ENCODE measurements around the gene SNAPC2.

SNAPC2 gene

DNA sequence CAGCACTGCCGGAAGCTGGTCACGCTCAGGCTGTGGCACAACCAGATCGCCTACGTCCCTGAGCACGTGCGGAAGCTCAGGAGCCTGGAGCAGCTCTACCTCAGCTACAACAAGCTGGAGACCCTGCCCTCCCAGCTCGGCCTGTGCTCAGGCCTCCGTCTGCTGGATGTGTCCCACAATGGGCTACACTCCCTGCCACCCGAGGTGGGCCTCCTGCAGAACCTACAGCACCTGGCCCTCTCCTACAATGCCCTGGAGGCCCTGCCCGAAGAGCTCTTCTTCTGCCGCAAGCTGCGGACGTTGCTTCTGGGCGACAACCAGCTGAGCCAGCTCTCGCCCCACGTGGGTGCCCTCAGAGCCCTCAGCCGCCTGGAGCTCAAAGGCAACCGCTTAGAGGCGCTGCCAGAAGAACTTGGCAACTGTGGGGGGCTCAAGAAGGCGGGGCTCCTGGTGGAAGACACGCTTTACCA, 19.7 kb upstream of the SNAPC2 start:
- peaks cover 8% of the 10 kb centered on the region for H3K27me3 Mint-ChIP-seq
- ATAC-seq (ENCODE audit: low read depth) (no peak), DNase-seq (ENCODE audit: low spot score in 2 of 2) (no peak)
- no peak overlapping the region for H3K4me3 Mint-ChIP-seq
- H3K4me1 Mint-ChIP-seq: peaks cover 17% of the 10 kb centered on the region
- peaks cover 1% of the 10 kb centered on the region for H3K36me3 Mint-ChIP-seq
- no peaks in the 10 kb centered on the region for H3K9me3 Mint-ChIP-seq
- H3K27ac Mint-ChIP-seq: no peak overlapping the region

DNA sequence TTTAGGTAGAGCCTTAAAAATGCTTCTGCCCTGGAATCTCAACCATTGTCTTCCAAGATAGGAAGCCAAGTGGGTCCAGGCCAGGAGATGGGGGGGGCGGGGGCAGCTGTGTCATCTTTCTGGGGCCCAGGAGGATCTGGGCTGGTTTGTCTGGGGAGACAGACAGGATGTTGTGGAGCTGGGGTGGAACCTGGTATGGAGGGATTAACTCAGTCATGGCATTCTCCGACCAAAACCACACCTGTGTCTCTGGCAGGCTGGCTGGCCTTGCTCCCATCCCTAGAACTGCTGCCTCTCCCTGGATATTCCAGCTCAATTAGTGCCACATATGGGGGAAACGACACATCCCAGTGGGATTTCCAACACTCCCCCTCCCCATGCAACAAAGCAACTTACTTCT, 19.2 kb upstream of the SNAPC2 start:
- H3K4me3 Mint-ChIP-seq: no peak overlapping the region
- no peak for ATAC-seq (ENCODE audit: low read depth)
- H3K27ac Mint-ChIP-seq: no peak overlapping the region
- DNase-seq (ENCODE audit: low spot score in 2 of 2): no peak
- peaks cover 5% of the 10 kb centered on the region for H3K36me3 Mint-ChIP-seq
- H3K9me3 Mint-ChIP-seq: no peaks in the 10 kb centered on the region
- peaks cover 22% of the 10 kb centered on the region for H3K4me1 Mint-ChIP-seq
- peaks cover 6% of the 10 kb centered on the region for H3K27me3 Mint-ChIP-seq

DNA sequence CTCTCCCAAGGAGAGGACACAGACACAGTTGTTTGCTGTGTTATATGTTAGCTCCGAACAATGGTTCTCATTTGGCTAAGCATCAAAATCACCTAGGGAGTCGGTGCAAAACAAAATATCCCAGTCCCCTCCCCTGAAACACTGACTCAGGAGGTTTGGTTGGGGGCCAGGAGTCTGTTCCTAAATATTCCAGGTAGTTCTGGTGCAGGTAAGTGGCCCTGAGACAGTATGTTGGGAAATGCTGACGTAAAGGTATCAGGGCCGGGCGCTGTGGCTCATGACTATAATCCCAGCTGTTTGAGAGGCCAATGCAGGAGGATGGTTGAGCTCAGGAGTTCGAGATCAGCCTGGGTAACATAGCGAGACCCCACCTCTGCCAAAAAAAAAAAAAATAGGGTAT, 18.8 kb upstream of the SNAPC2 start:
- Mint-ChIP-seq H3K36me3 (peaks cover 7% of the 10 kb centered on the region), H3K4me3 (no peak overlapping the region), H3K27ac (no peak overlapping the region), H3K27me3 (peaks cover 6% of the 10 kb centered on the region), H3K9me3 (no peaks in the 10 kb centered on the region), H3K4me1 (peaks cover 24% of the 10 kb centered on the region)
- ATAC-seq (ENCODE audit: low read depth) (no peak), DNase-seq (ENCODE audit: low spot score in 2 of 2) (no peak)

DNA sequence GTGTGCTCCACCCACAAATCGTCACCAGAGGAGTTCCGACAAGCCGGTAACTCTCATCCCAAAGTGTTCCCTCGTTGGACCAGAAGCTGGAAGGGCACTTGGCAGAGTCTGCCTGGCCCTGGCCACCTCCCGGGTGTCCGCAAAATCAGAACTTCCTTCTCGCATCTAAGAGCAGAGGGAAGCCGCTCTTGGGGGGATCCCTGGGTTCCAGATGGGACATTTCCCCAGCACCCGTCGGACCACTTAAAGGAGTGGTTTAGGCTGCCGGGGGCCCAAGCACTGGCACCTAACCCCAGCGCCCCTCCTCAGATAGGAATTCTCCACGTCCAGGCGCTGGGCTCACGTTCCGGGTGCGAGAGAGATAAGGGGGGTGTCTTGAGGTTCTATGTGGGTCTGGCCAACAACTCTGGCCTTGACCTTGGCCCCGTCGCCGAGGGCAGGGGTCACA, 17.3 kb upstream of the SNAPC2 start:
- DNase-seq (ENCODE audit: low spot score in 2 of 2) (no peak), ATAC-seq (ENCODE audit: low read depth) (no peak)
- H3K27me3 Mint-ChIP-seq: peaks cover 3% of the 10 kb centered on the region
- peaks cover 29% of the 10 kb centered on the region for H3K4me1 Mint-ChIP-seq
- no peaks in the 10 kb centered on the region for H3K9me3 Mint-ChIP-seq
- peak overlapping the region; percentile 94 for H3K27ac Mint-ChIP-seq
- peak overlapping the region; percentile 85 for H3K4me3 Mint-ChIP-seq
- H3K36me3 Mint-ChIP-seq: peaks cover 7% of the 10 kb centered on the region

DNA sequence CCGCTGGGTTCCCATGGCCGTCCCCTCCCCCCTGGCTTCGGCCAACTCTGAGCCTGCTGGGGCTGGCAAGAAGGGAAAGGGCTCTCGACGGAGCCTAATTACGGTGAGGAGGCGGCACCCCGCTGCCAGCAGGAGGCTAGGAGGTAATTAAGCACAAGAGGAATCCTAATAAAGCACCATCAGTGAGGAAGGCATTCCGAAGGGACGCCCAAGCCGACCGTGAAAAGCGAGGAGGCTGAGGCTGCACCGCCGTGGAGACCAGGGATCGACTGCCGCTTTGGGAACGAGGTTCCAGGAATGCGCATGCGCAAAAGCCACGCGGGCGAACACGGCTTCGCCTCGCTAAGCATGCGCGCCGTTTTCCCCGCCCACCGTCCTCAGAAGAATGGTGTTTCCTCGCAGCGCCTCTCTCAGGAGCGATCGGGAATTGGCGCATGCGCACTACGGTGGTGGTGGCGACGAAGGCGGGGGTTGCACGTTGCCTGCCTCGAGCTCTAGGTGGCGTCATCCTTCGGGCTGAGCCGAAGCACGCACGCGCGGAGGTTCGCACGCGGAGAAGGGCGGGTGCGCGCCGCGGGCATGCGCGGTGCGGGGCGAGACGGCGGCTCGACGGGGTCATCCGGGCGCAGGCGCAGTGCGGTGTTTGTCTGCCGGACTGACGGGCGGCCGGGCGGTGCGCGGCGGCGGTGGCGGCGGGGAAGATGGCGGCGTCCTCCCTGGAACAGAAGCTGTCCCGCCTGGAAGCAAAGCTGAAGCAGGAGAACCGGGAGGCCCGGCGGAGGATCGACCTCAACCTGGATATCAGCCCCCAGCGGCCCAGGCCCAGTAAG, 16.7 kb upstream of the SNAPC2 start, which contains the start of gene MAP2K7:
Gene MAP2K7 (plus strand): TSS at position 634 of the 830 bp plus-strand sequence. CDS start 68 bp downstream, at position 702.
- Mint-ChIP-seq H3K36me3 (peaks cover 7% of the 10 kb centered on the region), H3K9me3 (no peaks in the 10 kb centered on the region), H3K27ac (peak within 1 kb of the TSS; percentile 94), H3K4me3 (peak within 1 kb of the TSS; percentile 93), H3K4me1 (peaks cover 29% of the 10 kb centered on the region), H3K27me3 (peaks cover 2% of the 10 kb centered on the region)
- ATAC-seq (ENCODE audit: low read depth) (peak; percentile 74), DNase-seq (ENCODE audit: low spot score in 2 of 2) (peak; percentile 99 to 100)

DNA sequence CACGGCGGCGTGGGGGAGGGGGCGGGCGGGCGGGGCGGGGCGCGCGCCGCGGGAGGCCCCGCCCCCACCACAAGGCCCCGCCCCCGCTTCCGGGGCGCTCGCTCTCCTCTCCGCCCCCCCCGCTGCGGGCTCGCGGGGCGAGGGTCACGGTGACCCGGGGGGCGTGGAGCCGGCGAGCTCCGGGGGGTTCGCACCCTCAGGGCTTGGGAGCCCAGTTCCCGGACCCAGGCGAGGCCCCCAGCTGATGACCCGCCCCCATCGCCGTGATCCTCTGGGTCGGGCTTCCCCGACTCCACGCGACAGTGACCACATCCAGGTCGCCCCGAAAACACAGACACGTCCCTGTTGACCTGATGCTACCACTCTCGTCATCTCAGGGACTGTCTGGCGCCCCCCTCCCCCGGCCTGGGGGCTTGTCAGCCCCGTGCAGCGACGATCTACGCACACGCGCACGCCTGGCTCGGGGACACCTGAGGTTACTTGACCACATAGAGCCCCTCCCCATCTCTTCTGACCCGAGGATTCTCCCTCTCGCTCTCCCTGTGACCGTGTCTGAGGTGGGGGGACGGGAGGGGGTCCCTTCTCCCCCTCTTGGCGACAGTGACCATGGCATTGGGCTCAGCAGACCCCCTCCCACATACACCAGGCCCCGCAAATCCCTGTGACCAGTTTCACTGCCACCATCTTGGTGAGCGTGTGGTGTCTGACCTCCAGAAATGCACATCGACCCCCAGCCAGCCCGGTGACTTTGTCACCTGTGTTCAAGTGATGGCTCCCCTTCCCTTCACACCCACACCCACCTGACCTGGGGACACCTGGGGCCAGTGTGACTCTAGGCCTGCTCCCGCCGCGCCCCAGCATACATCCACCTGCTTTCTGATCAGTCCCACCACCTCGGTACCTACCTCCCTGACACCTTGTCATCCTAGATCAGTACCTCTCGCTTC, 15.8 kb upstream of the SNAPC2 start:
- H3K9me3 Mint-ChIP-seq: no peaks in the 10 kb centered on the region
- peaks cover 7% of the 10 kb centered on the region for H3K36me3 Mint-ChIP-seq
- H3K4me3 Mint-ChIP-seq: peak overlapping the region; percentile 93
- peaks cover 29% of the 10 kb centered on the region for H3K4me1 Mint-ChIP-seq
- H3K27ac Mint-ChIP-seq: peak overlapping the region; percentile 94
- DNase-seq (ENCODE audit: low spot score in 2 of 2) (peak; percentile 71 to 82), ATAC-seq (ENCODE audit: low read depth) (peak; percentile 57)
- peaks cover under 1% of the 10 kb centered on the region for H3K27me3 Mint-ChIP-seq

DNA sequence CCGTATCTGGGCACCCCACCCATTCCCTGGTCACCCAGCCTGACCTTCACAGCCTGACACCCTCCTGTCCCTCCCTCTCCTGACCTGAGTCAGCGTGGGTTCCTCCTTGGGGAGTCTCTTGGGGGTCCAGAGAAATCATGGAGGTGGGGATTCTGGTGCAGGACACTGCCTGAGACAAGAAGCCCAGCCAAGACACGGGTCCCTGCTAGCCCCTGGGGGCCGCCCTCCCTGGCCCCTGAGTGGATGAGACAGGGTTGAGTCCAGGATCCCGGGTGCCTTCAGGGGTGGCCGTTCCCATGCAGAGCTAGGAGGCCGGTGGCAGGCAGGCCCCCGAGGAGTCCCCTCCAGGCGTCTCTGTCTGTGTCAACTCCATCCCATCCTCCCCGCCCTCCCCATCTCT, 14.9 kb upstream of the SNAPC2 start:
- Mint-ChIP-seq H3K9me3 (no peaks in the 10 kb centered on the region), H3K4me1 (peaks cover 29% of the 10 kb centered on the region), H3K36me3 (peaks cover 7% of the 10 kb centered on the region), H3K4me3 (peak overlapping the region; percentile 93), H3K27ac (peak overlapping the region; percentile 94), H3K27me3 (no peaks in the 10 kb centered on the region)
- ATAC-seq (ENCODE audit: low read depth) (no peak), DNase-seq (ENCODE audit: low spot score in 2 of 2) (no peak)

DNA sequence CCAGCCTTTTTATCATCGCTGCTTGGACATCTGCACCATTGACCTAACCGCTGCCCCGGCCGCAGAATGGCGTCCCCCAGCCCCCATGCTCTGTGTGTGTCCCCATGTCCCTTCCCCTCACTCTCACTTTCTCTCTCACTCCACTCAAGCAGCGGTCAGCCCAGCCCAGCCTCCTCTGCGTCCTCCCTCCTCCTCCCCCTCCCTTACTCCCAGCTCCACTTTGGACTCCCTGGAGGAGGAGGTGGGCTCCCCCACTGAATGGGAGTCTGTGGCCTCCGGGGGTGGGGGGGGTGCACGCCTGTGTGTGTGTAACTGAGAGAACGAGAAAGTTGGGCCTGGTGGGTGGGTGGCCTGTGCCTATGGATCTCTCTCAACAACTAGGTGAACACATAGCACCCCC, 14.3 kb upstream of the SNAPC2 start:
- DNase-seq (ENCODE audit: low spot score in 2 of 2) (no peak), ATAC-seq (ENCODE audit: low read depth) (no peak)
- H3K27ac Mint-ChIP-seq: peak overlapping the region; percentile 94
- H3K9me3 Mint-ChIP-seq: no peaks in the 10 kb centered on the region
- H3K27me3 Mint-ChIP-seq: no peaks in the 10 kb centered on the region
- peak overlapping the region; percentile 73 for H3K4me3 Mint-ChIP-seq
- peaks cover 12% of the 10 kb centered on the region for H3K36me3 Mint-ChIP-seq
- peaks cover 29% of the 10 kb centered on the region for H3K4me1 Mint-ChIP-seq

DNA sequence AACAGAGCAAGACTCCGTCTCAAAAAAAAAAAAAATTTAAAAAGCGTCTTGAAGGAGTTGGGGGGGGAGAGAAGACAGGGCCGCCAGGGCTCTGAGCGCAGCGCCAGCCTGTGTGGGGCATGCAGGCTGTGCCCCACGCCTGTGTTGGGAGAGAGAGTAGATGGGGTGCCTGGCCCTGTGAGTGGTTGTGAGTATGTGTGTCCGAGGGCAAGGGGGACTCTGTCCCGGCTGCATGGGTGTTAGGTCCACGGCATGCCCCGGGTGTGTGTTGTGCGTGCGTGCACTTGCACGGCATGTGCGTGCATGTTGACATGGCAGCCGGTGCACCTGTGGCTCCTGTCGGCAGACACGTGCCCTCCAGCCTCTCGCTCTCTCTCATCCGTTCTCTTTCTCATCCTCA, 13.0 kb upstream of the SNAPC2 start:
- Mint-ChIP-seq H3K27ac (peak overlapping the region; percentile 45), H3K36me3 (peaks cover 19% of the 10 kb centered on the region), H3K4me1 (peaks cover 29% of the 10 kb centered on the region), H3K4me3 (no peak overlapping the region), H3K27me3 (no peaks in the 10 kb centered on the region), H3K9me3 (no peaks in the 10 kb centered on the region)
- DNase-seq (ENCODE audit: low spot score in 2 of 2) (no peak), ATAC-seq (ENCODE audit: low read depth) (no peak)

DNA sequence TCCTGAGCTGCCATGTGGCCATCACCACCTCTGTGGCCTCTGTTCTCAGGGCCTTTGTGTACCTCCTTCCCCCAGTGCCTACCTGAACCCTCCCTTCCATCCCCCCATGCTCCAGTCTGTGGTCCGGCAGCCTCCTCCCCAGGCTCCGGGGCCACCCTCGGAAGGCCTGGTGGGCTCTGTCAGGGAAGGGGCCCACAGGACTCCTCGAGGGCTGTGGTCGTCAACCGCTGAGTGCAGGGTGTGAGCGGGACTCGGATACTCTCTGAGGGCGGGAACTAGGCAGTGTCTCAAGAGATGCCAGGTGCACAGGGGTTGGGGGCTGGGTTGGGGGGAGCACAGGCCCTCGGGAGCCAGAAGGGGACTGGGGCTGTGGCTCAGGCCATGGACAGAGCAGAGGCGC, 12.6 kb upstream of the SNAPC2 start:
- H3K4me1 Mint-ChIP-seq: peaks cover 28% of the 10 kb centered on the region
- H3K9me3 Mint-ChIP-seq: no peaks in the 10 kb centered on the region
- H3K27me3 Mint-ChIP-seq: no peaks in the 10 kb centered on the region
- H3K36me3 Mint-ChIP-seq: peaks cover 20% of the 10 kb centered on the region
- peak overlapping the region; percentile 45 for H3K27ac Mint-ChIP-seq
- DNase-seq (ENCODE audit: low spot score in 2 of 2) (no peak), ATAC-seq (ENCODE audit: low read depth) (no peak)
- no peak overlapping the region for H3K4me3 Mint-ChIP-seq

DNA sequence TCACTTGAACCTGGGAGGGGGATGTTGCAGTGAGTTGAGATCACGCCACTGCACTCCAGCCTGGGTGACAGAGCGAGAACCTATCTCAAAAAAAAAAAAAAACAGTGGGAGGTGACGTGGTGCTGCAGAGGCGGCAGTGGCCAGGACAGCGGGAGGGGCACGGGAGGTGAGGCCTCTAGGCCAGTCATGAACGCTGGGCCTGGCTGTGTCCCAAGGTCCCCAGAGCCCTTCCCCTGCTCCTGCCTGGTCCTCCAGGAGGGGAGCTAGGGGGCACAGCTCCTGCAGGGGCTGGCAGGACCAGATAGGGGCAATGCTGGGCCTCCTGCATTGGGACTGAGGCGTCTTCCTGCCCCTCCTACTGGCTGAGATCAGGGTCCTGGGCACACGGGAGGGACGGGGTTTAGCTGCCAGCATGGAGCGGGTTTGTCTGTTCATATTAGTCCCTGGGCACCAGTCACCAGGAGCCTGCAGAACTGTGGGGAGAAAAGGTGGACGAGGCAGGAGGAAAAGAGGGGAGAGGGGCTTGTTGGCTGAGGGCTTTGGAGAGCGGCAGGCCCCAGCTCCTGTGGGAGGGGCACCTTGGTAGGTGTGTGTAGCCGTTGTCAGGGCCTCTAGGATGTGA, 11.9 kb upstream of the SNAPC2 start:
- H3K36me3 Mint-ChIP-seq: peaks cover 24% of the 10 kb centered on the region
- ATAC-seq (ENCODE audit: low read depth) (no peak), DNase-seq (ENCODE audit: low spot score in 2 of 2) (no peak)
- no peak overlapping the region for H3K4me3 Mint-ChIP-seq
- peaks cover 29% of the 10 kb centered on the region for H3K4me1 Mint-ChIP-seq
- H3K9me3 Mint-ChIP-seq: no peaks in the 10 kb centered on the region
- peaks cover 1% of the 10 kb centered on the region for H3K27me3 Mint-ChIP-seq
- peak overlapping the region; percentile 45 for H3K27ac Mint-ChIP-seq

DNA sequence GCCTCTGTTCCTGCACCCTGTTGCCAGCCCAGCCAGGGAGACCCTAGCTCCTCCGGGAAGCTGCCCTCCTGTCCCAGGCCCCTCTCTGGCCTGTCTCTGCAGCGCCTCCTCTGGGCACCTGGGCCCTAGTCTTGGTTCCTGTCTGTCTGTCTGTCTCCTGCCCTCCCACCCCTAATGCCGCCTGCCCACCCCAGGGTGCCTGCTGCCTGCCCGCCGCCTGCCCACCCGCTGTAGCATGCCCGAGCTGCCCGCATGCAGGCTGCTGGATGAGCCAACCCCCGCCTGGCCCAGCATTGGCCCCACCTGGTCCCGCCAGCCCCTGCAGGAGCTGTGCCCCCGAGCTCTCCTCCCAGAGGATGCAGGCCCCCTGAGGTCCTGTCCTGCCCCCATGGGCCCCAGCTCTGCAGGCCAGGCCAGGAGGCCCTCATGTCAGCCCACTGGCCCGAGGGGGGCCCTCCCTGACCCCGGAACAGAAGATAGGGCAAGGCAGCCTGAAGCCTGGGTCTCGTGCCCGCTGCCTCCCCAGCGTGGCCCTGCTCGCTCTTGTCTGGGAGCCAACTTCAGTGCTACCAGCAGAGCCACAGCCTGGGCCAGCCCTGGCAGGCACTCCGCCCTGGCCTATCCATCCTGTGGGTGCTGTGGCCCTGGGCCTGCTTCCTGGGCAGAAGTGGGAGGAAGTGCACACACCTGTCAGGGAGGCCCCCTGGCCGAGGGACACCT, 11.2 kb upstream of the SNAPC2 start:
- no peaks in the 10 kb centered on the region for H3K9me3 Mint-ChIP-seq
- no peak overlapping the region for H3K27ac Mint-ChIP-seq
- peaks cover 24% of the 10 kb centered on the region for H3K4me1 Mint-ChIP-seq
- DNase-seq (ENCODE audit: low spot score in 2 of 2) (no peak), ATAC-seq (ENCODE audit: low read depth) (no peak)
- peaks cover 24% of the 10 kb centered on the region for H3K36me3 Mint-ChIP-seq
- H3K27me3 Mint-ChIP-seq: peaks cover 1% of the 10 kb centered on the region
- H3K4me3 Mint-ChIP-seq: no peak overlapping the region

DNA sequence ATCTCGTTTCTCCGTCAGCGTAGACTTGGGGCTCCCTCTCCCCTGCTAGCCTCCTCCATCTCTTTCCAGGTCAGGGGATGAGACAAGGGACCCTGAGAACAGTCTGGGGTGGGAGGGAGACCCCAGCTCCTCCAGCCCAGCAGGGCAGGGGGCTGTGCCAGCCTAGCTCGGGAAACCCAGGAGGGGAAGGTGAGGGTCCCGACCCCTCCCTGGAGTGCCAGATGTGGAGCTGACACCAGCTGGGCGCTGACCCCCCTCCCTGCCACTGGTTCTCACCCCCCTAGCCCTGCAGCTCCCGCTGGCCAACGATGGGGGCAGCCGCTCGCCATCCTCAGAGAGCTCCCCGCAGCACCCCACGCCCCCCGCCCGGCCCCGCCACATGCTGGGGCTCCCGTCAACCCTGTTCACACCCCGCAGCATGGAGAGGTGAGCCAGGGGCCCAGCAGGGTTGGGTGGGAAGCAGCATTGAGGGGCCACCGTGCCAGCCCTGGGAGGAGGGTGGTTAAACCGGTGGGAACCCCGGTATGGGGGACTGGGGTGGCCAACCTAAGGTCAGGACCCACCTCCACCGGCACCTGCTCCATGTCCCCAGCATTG, 10.6 kb upstream of the SNAPC2 start:
- H3K27me3 Mint-ChIP-seq: peaks cover 1% of the 10 kb centered on the region
- no peaks in the 10 kb centered on the region for H3K9me3 Mint-ChIP-seq
- peaks cover 24% of the 10 kb centered on the region for H3K36me3 Mint-ChIP-seq
- ATAC-seq (ENCODE audit: low read depth) (no peak), DNase-seq (ENCODE audit: low spot score in 2 of 2) (no peak)
- H3K27ac Mint-ChIP-seq: no peak overlapping the region
- peaks cover 22% of the 10 kb centered on the region for H3K4me1 Mint-ChIP-seq
- H3K4me3 Mint-ChIP-seq: no peak overlapping the region
